ENCODE measurements around the gene ITIH4.

- no peak for TF ChIP-seq REST (IDR thresholded peaks at IDR 0.05; ENCODE audit: insufficient read depth in 1 of 2, low read depth in 2 of 2, low read length in 2 of 2)
- TF ChIP-seq SIN3A (IDR thresholded peaks at IDR 0.05; ENCODE audit: borderline replicate concordance, insufficient read depth, low read length): no peak
- no peak for TF ChIP-seq POLR2AphosphoS5 (IDR thresholded peaks at IDR 0.05; ENCODE audit: low read depth, low read length)
- no peak for TF ChIP-seq TAF1 (IDR thresholded peaks at IDR 0.05; ENCODE audit: borderline replicate concordance, insufficient read depth, low read length)
These were observed at the start of gene ITIH4 for GRCh38 chr3:52830535-52831258.

Measured in PFSK-1 (cell line).